Glutamatergic neuron (in vitro differentiated cells): Measurements from ENCODE around the gene APP. TPM values are rescaled to one million over a fixed set of nuclear protein-coding genes. Genes with fewer than 3 reads are reported as not detected.

Experiments
- DNase-seq: peaks from one replicate; pipeline ENCODE4 v3.0.0; 2022
- H3K27ac Mint-ChIP-seq: one replicate; pipeline ENCODE4 v1.8.0; 2020; ENCODE audit warnings: mild to moderate bottlenecking, mixed read lengths, inconsistent platforms; ENCODE audit not compliant: unreplicated experiment
- H3K27me3 Mint-ChIP-seq: one replicate; pipeline ENCODE4 v1.8.0; 2020; ENCODE audit warnings: mild to moderate bottlenecking, moderate library complexity, mixed read lengths, inconsistent platforms; ENCODE audit not compliant: unreplicated experiment
- H3K36me3 Mint-ChIP-seq: one replicate; pipeline ENCODE4 v1.8.0; 2020; ENCODE audit warnings: mild to moderate bottlenecking, mixed read lengths, inconsistent platforms; ENCODE audit not compliant: unreplicated experiment
- H3K4me1 Mint-ChIP-seq: one replicate; pipeline ENCODE4 v1.8.0; 2020; ENCODE audit warnings: mild to moderate bottlenecking, low read depth, mixed read lengths, inconsistent platforms; ENCODE audit not compliant: unreplicated experiment
- H3K4me3 Mint-ChIP-seq: one replicate; pipeline ENCODE4 v1.8.0; 2020; ENCODE audit warnings: mild to moderate bottlenecking, mixed read lengths, inconsistent platforms; ENCODE audit not compliant: unreplicated experiment
- H3K9me3 Mint-ChIP-seq: one replicate; pipeline ENCODE4 v1.8.0; 2020; ENCODE audit warnings: mild to moderate bottlenecking, moderate library complexity, mixed read lengths, inconsistent platforms; ENCODE audit not compliant: unreplicated experiment
- CTCF ChIP-seq: fragments of 200-600 bp; sonication (generic); IDR thresholded peaks from one replicate; pipeline ENCODE4 v1.5.0; 2021; ENCODE audit not compliant: partially characterized antibody, unreplicated experiment
- total RNA-seq: library from RNA; stranded (reverse); fragmentation: NEBNext Ultra II Directional; extraction: Animal tissue kit (Norgen Biotek cat#: 25700); gene quantifications from one replicate; pipeline ENCODE4 v1.2.1, GENCODE V29; 2021; ENCODE audit not compliant: unreplicated experiment

APP gene
- total RNA-seq, 1 donor from 2014 or later = 735 TPM

- Mint-ChIP-seq H3K4me3 (no peak overlapping the region), H3K27me3 (no peaks in the 10 kb centered on the region), H3K9me3 (peaks cover 8% of the 10 kb centered on the region), H3K36me3 (no peaks in the 10 kb centered on the region), H3K4me1 (peaks cover 8% of the 10 kb centered on the region), H3K27ac (no peak overlapping the region)
- TF ChIP-seq CTCF = no peak
- no peak for DNase-seq
Observed at GRCh38 chr21:25904044-25904695, 266.4 kb downstream of the APP start.

GRCh38 chr21:25903607-25904006, 267.0 kb downstream of the APP start:
- Mint-ChIP-seq H3K36me3 (no peaks in the 10 kb centered on the region), H3K27ac (no peak overlapping the region), H3K4me3 (no peak overlapping the region)

GRCh38 chr21:25901330-25901979, 269.1 kb downstream of the APP start:
- Mint-ChIP-seq H3K27me3 (peaks cover 2% of the 10 kb centered on the region), H3K9me3 (peaks cover 13% of the 10 kb centered on the region), H3K4me1 (peaks cover 6% of the 10 kb centered on the region), H3K27ac (no peak overlapping the region), H3K4me3 (no peak overlapping the region), H3K36me3 (no peaks in the 10 kb centered on the region)
- no peak for TF ChIP-seq CTCF
- DNase-seq = no peak

More at GRCh38 chr21:25903607-25904006, 267.0 kb downstream of the APP start:
- Mint-ChIP-seq H3K9me3 (peaks cover 10% of the 10 kb centered on the region), H3K27me3 (no peaks in the 10 kb centered on the region), H3K4me1 (peaks cover 10% of the 10 kb centered on the region)
- TF ChIP-seq CTCF = no peak
- DNase-seq = no peak

GRCh38 chr21:25898671-25899070, 271.9 kb downstream of the APP start:
- Mint-ChIP-seq H3K4me1 (peaks cover 6% of the 10 kb centered on the region), H3K27me3 (peaks cover 4% of the 10 kb centered on the region), H3K27ac (peak overlapping the region; percentile 26), H3K4me3 (no peak overlapping the region), H3K9me3 (peaks cover 11% of the 10 kb centered on the region), H3K36me3 (peaks cover 11% of the 10 kb centered on the region)
- no peak for TF ChIP-seq CTCF
- DNase-seq = no peak

- TF ChIP-seq CTCF = no peak
- peaks cover 18% of the 10 kb centered on the region for H3K36me3 Mint-ChIP-seq
- H3K27me3 Mint-ChIP-seq = peaks cover 4% of the 10 kb centered on the region
- no peak overlapping the region for H3K4me3 Mint-ChIP-seq
- DNase-seq = no peak
- H3K4me1 Mint-ChIP-seq = peaks cover 6% of the 10 kb centered on the region
- no peak overlapping the region for H3K27ac Mint-ChIP-seq
- H3K9me3 Mint-ChIP-seq = peaks cover 14% of the 10 kb centered on the region
Observed at GRCh38 chr21:25897383-25897782, 273.2 kb downstream of the APP start.
